ENCODE measurements around the gene PLRG1.
A peak's percentile ranks its signal among the peaks of the same experiment; 100 is the strongest.

The PLRG1 gene

GRCh38 chr4:154511981-154512380, 38.2 kb downstream of the PLRG1 start:
- H3K27ac ChIP-seq (ENCODE audit: low read length): no peak overlapping the region

GRCh38 chr4:154511548-154511947, 38.7 kb downstream of the PLRG1 start:
- Histone ChIP-seq H3K27me3 (ENCODE audit: control insufficient read depth, insufficient read depth, low read length) (no peaks in the 10 kb centered on the region), H3K4me3 (ENCODE audit: low read length) (no peak overlapping the region), H3K36me3 (ENCODE audit: control insufficient read depth, low read depth, low read length) (no peaks in the 10 kb centered on the region), H3K9ac (ENCODE audit: low read length) (no peak overlapping the region), H3K4me1 (ENCODE audit: control insufficient read depth, low read depth, low read length) (no peaks in the 10 kb centered on the region), H3K27ac (ENCODE audit: low read length) (no peak overlapping the region), H3K9me3 (ENCODE audit: control insufficient read depth, low read depth, low read length) (no peaks in the 10 kb centered on the region)

More at GRCh38 chr4:154511981-154512380, 38.2 kb downstream of the PLRG1 start:
- no peaks in the 10 kb centered on the region for H3K27me3 ChIP-seq (ENCODE audit: control insufficient read depth, insufficient read depth, low read length)
- no peaks in the 10 kb centered on the region for H3K36me3 ChIP-seq (ENCODE audit: control insufficient read depth, low read depth, low read length)
- H3K4me1 ChIP-seq (ENCODE audit: control insufficient read depth, low read depth, low read length): no peaks in the 10 kb centered on the region
- no peak overlapping the region for H3K9ac ChIP-seq (ENCODE audit: low read length)
- no peak overlapping the region for H3K4me3 ChIP-seq (ENCODE audit: low read length)
- H3K9me3 ChIP-seq (ENCODE audit: control insufficient read depth, low read depth, low read length): no peaks in the 10 kb centered on the region

GRCh38 chr4:154507156-154507555, 43.0 kb downstream of the PLRG1 start:
- Histone ChIP-seq H3K27ac (ENCODE audit: low read length) (no peak overlapping the region), H3K4me3 (ENCODE audit: low read length) (no peak overlapping the region), H3K36me3 (ENCODE audit: control insufficient read depth, low read depth, low read length) (no peaks in the 10 kb centered on the region), H3K27me3 (ENCODE audit: control insufficient read depth, insufficient read depth, low read length) (no peaks in the 10 kb centered on the region), H3K9me3 (ENCODE audit: control insufficient read depth, low read depth, low read length) (no peaks in the 10 kb centered on the region), H3K9ac (ENCODE audit: low read length) (no peak overlapping the region), H3K4me1 (ENCODE audit: control insufficient read depth, low read depth, low read length) (no peaks in the 10 kb centered on the region)

- Histone ChIP-seq H3K27me3 (ENCODE audit: control insufficient read depth, insufficient read depth, low read length) (no peaks in the 10 kb centered on the region), H3K27ac (ENCODE audit: low read length) (no peak overlapping the region), H3K9ac (ENCODE audit: low read length) (no peak overlapping the region), H3K4me1 (ENCODE audit: control insufficient read depth, low read depth, low read length) (no peaks in the 10 kb centered on the region), H3K4me3 (ENCODE audit: low read length) (no peak overlapping the region), H3K36me3 (ENCODE audit: control insufficient read depth, low read depth, low read length) (no peaks in the 10 kb centered on the region), H3K9me3 (ENCODE audit: control insufficient read depth, low read depth, low read length) (no peaks in the 10 kb centered on the region)
These were observed 43.9 kb downstream of the PLRG1 start for GRCh38 chr4:154506253-154506652.

GRCh38 chr4:154503598-154503997, 46.6 kb downstream of the PLRG1 start:
- H3K9me3 ChIP-seq (ENCODE audit: control insufficient read depth, low read depth, low read length): no peaks in the 10 kb centered on the region
- H3K27me3 ChIP-seq (ENCODE audit: control insufficient read depth, insufficient read depth, low read length): no peaks in the 10 kb centered on the region
- no peaks in the 10 kb centered on the region for H3K4me1 ChIP-seq (ENCODE audit: control insufficient read depth, low read depth, low read length)
- H3K36me3 ChIP-seq (ENCODE audit: control insufficient read depth, low read depth, low read length): no peaks in the 10 kb centered on the region
- H3K9ac ChIP-seq (ENCODE audit: low read length): no peak overlapping the region
- no peak overlapping the region for H3K4me3 ChIP-seq (ENCODE audit: low read length)
- no peak overlapping the region for H3K27ac ChIP-seq (ENCODE audit: low read length)

GRCh38 chr4:154502111-154502510, 48.1 kb downstream of the PLRG1 start:
- no peaks in the 10 kb centered on the region for H3K27me3 ChIP-seq (ENCODE audit: control insufficient read depth, insufficient read depth, low read length)
- H3K36me3 ChIP-seq (ENCODE audit: control insufficient read depth, low read depth, low read length): no peaks in the 10 kb centered on the region
- H3K27ac ChIP-seq (ENCODE audit: low read length): no peak overlapping the region

GRCh38 chr4:154497889-154498288, 52.3 kb downstream of the PLRG1 start:
- no peaks in the 10 kb centered on the region for H3K9me3 ChIP-seq (ENCODE audit: control insufficient read depth, low read depth, low read length)
- H3K4me3 ChIP-seq (ENCODE audit: low read length): no peak overlapping the region
- H3K9ac ChIP-seq (ENCODE audit: low read length): no peak overlapping the region
- peaks cover 18% of the 10 kb centered on the region for H3K27me3 ChIP-seq (ENCODE audit: control insufficient read depth, insufficient read depth, low read length)
- H3K36me3 ChIP-seq (ENCODE audit: control insufficient read depth, low read depth, low read length): no peaks in the 10 kb centered on the region
- H3K27ac ChIP-seq (ENCODE audit: low read length): no peak overlapping the region
- H3K4me1 ChIP-seq (ENCODE audit: control insufficient read depth, low read depth, low read length): no peaks in the 10 kb centered on the region

More at GRCh38 chr4:154502111-154502510, 48.1 kb downstream of the PLRG1 start:
- Histone ChIP-seq H3K9me3 (ENCODE audit: control insufficient read depth, low read depth, low read length) (no peaks in the 10 kb centered on the region), H3K9ac (ENCODE audit: low read length) (no peak overlapping the region), H3K4me3 (ENCODE audit: low read length) (no peak overlapping the region), H3K4me1 (ENCODE audit: control insufficient read depth, low read depth, low read length) (no peaks in the 10 kb centered on the region)

GRCh38 chr4:154495867-154496266, 54.3 kb downstream of the PLRG1 start:
- Histone ChIP-seq H3K36me3 (ENCODE audit: control insufficient read depth, low read depth, low read length) (no peaks in the 10 kb centered on the region), H3K9ac (ENCODE audit: low read length) (no peak overlapping the region), H3K9me3 (ENCODE audit: control insufficient read depth, low read depth, low read length) (no peaks in the 10 kb centered on the region), H3K27me3 (ENCODE audit: control insufficient read depth, insufficient read depth, low read length) (peaks cover 38% of the 10 kb centered on the region), H3K4me1 (ENCODE audit: control insufficient read depth, low read depth, low read length) (no peaks in the 10 kb centered on the region), H3K27ac (ENCODE audit: low read length) (no peak overlapping the region), H3K4me3 (ENCODE audit: low read length) (no peak overlapping the region)

GRCh38 chr4:154492288-154492687, 57.9 kb downstream of the PLRG1 start:
- Histone ChIP-seq H3K4me3 (ENCODE audit: low read length) (peak overlapping the region; percentile 80), H3K27me3 (ENCODE audit: control insufficient read depth, insufficient read depth, low read length) (peaks cover 57% of the 10 kb centered on the region)

GRCh38 chr4:154491341-154492271, 58.6 kb downstream of the PLRG1 start, which contains the start of gene DCHS2:
Gene DCHS2, minus strand, starts transcription at chr4:154491799. Its CDS starts 444 bp downstream, at chr4:154491355.
- peaks cover 57% of the 10 kb centered on the region for H3K27me3 ChIP-seq (ENCODE audit: control insufficient read depth, insufficient read depth, low read length)
- no peaks in the 10 kb centered on the region for H3K4me1 ChIP-seq (ENCODE audit: control insufficient read depth, low read depth, low read length)
- no peaks in the 10 kb centered on the region for H3K36me3 ChIP-seq (ENCODE audit: control insufficient read depth, low read depth, low read length)
- H3K9me3 ChIP-seq (ENCODE audit: control insufficient read depth, low read depth, low read length): no peaks in the 10 kb centered on the region
- peak within 1 kb of the TSS; percentile 54 for H3K9ac ChIP-seq (ENCODE audit: low read length)
- peak within 1 kb of the TSS; percentile 80 for H3K4me3 ChIP-seq (ENCODE audit: low read length)
- no peak within 1 kb of the TSS for H3K27ac ChIP-seq (ENCODE audit: low read length)

More at GRCh38 chr4:154492288-154492687, 57.9 kb downstream of the PLRG1 start:
- Histone ChIP-seq H3K27ac (ENCODE audit: low read length) (no peak overlapping the region), H3K36me3 (ENCODE audit: control insufficient read depth, low read depth, low read length) (no peaks in the 10 kb centered on the region), H3K9ac (ENCODE audit: low read length) (peak overlapping the region; percentile 9), H3K9me3 (ENCODE audit: control insufficient read depth, low read depth, low read length) (no peaks in the 10 kb centered on the region), H3K4me1 (ENCODE audit: control insufficient read depth, low read depth, low read length) (no peaks in the 10 kb centered on the region)

- H3K36me3 ChIP-seq (ENCODE audit: control insufficient read depth, low read depth, low read length): no peaks in the 10 kb centered on the region
- H3K9ac ChIP-seq (ENCODE audit: low read length): peak overlapping the region; percentile 54
- H3K4me1 ChIP-seq (ENCODE audit: control insufficient read depth, low read depth, low read length): no peaks in the 10 kb centered on the region
- peaks cover 57% of the 10 kb centered on the region for H3K27me3 ChIP-seq (ENCODE audit: control insufficient read depth, insufficient read depth, low read length)
- no peak overlapping the region for H3K27ac ChIP-seq (ENCODE audit: low read length)
- no peaks in the 10 kb centered on the region for H3K9me3 ChIP-seq (ENCODE audit: control insufficient read depth, low read depth, low read length)
- H3K4me3 ChIP-seq (ENCODE audit: low read length): peak overlapping the region; percentile 80
These were observed 59.4 kb downstream of the PLRG1 start for GRCh38 chr4:154490583-154491340.

Data from iPS-18a (cell line).